NCI-H128 (cell line): ENCODE measurements around the gene TMPRSS3.
"Not testable (repeated sequence)": the region's sequence is repeated elsewhere in the genome, so short reads cannot be mapped to it uniquely, and the experiment has no call there.

ENCODE experiments used
- DNase-seq: peaks from one replicate; lab custom pipeline; 2025; ENCODE audit not compliant: unreplicated experiment; lab: John Stamatoyannopoulos, UW

TMPRSS3 gene

GRCh38 chr21:42409366-42409765, 13.5 kb upstream of the TMPRSS3 start:
- DNase-seq: no peak

- DNase-seq: not testable (repeated sequence)
Measured at GRCh38 chr21:42408718-42409117, 12.9 kb upstream of the TMPRSS3 start.

- DNase-seq: no peak
Measured at GRCh38 chr21:42407476-42407875, 11.6 kb upstream of the TMPRSS3 start.

GRCh38 chr21:42406866-42407265, 11.0 kb upstream of the TMPRSS3 start:
- DNase-seq: no peak

DNA sequence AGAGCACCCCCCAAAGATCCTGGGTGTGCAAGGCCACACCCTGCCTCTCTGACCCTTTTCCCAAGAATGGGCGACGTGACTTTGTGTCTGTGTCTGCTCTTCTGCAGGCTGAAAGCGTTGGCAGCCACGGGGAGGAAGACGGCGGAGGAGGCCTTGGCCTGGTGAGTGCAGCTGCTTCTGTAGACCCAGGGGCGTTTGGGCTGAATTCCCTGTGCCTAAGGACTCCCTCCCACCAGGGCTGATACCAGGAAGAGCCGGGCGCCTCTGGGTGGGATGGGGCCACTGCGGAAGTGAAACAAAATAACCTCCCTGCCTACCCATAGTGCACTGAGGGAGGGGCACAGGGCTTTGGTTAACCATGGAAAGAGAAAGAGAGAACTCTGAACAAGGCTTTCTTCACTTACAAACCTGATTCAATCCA, 10.4 kb upstream of the TMPRSS3 start:
- no peak for DNase-seq

DNA sequence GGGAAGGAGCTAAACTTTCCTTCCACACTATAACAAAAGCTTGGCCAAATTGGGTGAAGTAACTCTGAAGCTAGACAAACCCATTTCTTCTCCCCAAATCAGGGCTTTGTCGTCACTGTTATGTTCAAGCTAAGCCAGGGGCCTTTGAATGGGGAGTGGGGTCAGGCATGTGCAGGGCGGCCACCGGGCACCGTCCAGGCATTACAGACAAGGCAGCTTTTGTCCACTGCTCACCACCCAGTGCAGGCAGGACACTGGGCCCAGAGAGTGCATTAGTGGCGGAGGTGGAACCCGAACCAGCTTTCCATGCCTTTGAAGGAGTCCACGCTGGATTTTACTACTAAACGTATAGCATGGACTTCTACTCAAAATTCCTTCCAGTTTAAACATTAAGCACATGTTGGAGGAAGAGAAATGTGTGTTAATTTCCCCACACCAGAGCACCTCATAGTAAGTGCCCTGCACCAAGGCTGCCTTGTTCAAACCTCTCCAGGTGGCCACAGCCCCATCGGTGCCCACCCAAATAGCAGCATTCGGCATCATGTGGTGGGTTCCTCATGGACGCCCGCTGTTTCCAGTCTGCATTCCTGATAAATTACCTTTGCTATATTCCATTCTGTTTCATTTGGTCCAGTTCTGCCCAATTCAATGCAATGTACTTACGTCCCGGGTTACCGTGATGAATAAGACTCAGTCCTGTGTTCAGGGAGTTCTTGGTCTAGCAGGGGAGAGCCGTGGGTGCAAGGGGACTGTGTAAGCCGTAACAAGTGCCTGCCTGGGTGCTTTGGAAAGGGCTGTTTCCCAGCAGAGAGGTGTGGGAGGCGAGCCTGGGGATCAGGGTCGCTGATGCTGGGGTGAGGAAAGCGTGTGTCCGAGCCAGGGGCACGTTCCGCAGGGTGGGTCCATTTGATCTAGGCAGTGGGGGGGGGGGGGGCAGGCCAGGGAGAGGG, 9.5 kb upstream of the TMPRSS3 start:
- no peak for DNase-seq

- no peak for DNase-seq
Measured at GRCh38 chr21:42404539-42404938, 8.7 kb upstream of the TMPRSS3 start.

- DNase-seq: no peak
Measured at GRCh38 chr21:42403611-42404231, 7.9 kb upstream of the TMPRSS3 start, which contains the start of gene UBASH3A. Gene UBASH3A (plus strand): TSS chr21:42403902. CDS start chr21:42403946, 44 bp downstream.

DNA sequence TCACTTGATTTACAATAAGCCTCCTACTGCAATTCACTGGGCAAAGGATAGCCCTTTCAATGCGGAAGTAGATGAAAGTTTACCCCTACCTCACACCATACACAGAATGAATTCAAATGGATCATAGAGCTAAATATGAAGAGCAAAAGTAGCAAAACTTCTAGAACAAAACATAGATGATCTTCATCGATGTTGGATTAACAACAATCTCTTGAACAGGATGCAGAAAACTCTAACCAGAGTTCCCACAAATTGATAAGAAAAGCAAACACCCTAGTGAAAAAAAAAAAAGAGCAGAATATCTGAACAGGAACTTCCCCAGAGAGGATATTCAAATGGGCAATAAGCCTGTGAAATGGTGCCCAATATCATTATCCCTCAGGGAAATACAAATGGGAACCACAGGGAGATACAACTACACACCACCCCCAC, 6.0 kb upstream of the TMPRSS3 start:
- no peak for DNase-seq

GRCh38 chr21:42401154-42401553, 5.3 kb upstream of the TMPRSS3 start:
- no peak for DNase-seq

- no peak for DNase-seq
Measured at GRCh38 chr21:42400525-42400924, 4.7 kb upstream of the TMPRSS3 start.

- no peak for DNase-seq
Measured at GRCh38 chr21:42398436-42399028, 2.7 kb upstream of the TMPRSS3 start.

- no peak for DNase-seq
Measured at GRCh38 chr21:42397746-42398394, 2.0 kb upstream of the TMPRSS3 start.

- DNase-seq: no peak
Measured at GRCh38 chr21:42396799-42397745, 1.2 kb upstream of the TMPRSS3 start.

DNA sequence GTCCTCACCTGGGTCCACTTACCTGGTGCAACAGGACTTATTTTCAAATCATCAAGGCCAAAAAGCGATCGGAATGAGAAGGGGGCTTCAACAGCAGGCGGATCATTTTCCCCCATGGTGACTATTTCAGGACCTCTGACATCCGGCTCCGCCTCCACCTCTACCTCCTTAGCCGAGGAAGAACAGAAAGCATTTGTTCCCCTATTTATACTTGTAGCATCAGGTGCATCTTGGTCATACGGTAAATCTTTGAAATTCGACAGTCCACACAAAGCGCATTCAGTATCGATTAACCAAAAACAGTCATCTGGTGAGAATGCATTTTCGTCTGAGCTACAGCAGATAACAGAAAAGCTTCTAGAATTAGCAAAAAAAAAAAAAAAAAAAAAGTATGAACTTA, 550 bp downstream of the TMPRSS3 start:
- DNase-seq: no peak

DNA sequence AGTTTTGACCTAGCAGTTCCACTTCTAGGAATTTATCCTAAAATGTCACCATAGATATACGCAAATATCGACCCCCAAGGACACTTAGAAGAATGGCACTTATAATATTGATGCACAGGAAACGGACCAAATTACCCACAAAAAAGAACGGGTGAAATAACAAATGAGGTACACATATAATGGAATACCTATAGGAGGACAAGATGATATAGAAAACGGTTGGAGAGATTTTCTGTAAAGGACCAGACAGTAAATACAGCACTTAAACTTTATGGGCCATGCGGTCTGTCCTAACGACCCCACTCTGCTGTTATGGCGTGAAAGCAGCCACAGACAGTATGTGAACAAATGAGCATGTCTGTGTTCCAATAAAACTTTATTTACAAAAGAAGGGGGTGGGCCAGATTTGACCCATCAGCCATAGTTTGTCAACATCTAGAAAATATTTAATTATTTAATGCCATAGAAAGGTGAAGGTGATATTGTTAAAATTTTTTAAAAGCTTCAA, 2.4 kb downstream of the TMPRSS3 start:
- no peak for DNase-seq

GRCh38 chr21:42392731-42393442, 3.0 kb downstream of the TMPRSS3 start:
- DNase-seq: no peak

DNA sequence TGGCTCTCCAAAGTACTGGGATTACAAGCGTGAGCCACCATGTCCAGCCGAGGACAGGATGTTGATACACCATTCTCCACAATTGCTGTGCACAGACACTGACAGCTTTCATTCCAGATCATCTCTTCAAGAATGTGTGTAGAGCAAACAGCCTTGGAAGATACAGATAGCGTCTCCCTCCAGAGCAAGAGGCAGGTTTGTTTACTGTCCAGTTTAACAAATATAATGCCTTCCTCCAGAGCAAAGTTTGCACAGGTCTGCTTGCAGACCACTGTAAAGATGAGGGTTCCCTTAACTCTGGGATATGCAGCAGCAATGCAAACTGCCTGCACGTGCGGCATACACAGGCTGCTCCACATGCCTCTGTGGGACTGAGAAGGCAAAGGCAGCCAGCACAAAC, 4.6 kb downstream of the TMPRSS3 start:
- DNase-seq: no peak

- DNase-seq: no peak
Measured at GRCh38 chr21:42390696-42391095, 5.2 kb downstream of the TMPRSS3 start.
